Measurements from ENCODE around the gene TNNI2. TPM values are rescaled to one million over a fixed set of nuclear protein-coding genes. Genes with fewer than 3 reads are reported as not detected.
A peak's percentile ranks its signal among the peaks of the same experiment; 100 is the strongest.

TNNI2 gene
- total RNA-seq, 2 donors from 2014 or later = 1.2 TPM

DNA sequence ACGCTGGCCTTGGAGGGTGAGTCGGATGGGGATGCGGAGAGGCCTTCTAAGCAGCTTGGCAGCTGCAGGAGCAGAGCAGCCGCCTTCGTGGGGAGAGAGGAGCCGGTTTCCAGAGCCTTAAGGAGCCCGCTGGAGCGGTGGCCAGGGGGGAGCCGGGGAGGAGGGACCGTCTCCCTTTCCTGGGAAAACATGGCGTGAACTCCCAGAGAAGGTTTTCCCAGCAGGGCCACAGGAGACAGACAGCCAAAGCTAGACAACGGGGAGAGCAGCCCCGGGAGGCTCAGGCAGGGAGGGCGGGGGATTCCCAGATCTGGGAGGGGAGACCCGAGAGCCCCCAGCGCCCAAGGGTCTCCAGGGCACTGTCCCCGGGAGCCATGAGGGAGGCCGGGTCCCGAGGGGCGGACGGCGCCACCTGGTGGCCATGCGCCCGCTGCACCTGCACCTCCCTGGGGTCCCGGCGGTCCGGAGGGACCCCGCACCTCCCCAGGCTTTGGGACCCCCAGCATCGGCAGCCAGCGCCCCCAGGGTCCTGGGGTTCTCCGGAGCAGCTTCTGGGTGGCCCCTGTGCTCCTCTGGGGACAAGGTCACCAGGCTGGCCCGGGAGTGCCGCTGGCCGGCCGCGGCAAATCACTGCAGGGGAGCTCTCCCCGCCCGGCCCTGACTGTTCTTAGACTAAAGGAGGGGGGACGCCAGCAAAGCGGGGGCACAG is 6.4 kb upstream of the TNNI2 start:
- no peak overlapping the region for H3K27ac Mint-ChIP-seq
- H3K36me3 Mint-ChIP-seq (ENCODE audit: insufficient read depth in 2 of 2) = no peaks in the 10 kb centered on the region
- H3K9me3 Mint-ChIP-seq = no peaks in the 10 kb centered on the region
- H3K4me1 Mint-ChIP-seq (ENCODE audit: low read depth) = no peaks in the 10 kb centered on the region
- H3K4me3 Mint-ChIP-seq = no peak overlapping the region
- no peaks in the 10 kb centered on the region for H3K27me3 Mint-ChIP-seq (ENCODE audit: low read depth)
- DNase-seq = peak; percentile 71 to 79
- peak; percentile 77 to 79 for ATAC-seq (replicated peaks in 1 of 2)

DNA sequence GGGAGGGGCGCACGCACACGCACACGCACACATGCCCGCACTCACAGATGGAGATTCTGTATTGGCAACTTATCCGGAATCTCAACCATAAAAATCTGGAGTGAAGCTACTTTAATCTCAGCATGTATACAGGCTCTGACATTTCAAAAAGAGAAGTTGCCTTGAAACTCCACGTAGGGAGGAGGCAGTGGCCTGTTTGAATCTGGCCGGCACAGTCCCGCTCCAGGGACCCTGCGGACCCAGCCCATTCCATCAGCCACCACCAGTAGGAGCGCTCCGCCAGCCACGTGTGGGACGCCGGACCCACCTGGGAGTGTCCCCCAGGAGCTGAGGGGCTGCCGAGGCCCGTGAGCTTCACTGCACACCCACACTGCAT is 5.9 kb upstream of the TNNI2 start:
- no peak for DNase-seq
- H3K9me3 Mint-ChIP-seq = no peaks in the 10 kb centered on the region
- H3K27me3 Mint-ChIP-seq (ENCODE audit: low read depth) = no peaks in the 10 kb centered on the region
- H3K4me1 Mint-ChIP-seq (ENCODE audit: low read depth) = no peaks in the 10 kb centered on the region
- no peaks in the 10 kb centered on the region for H3K36me3 Mint-ChIP-seq (ENCODE audit: insufficient read depth in 2 of 2)
- H3K27ac Mint-ChIP-seq = no peak overlapping the region
- ATAC-seq (replicated peaks in 1 of 2) = no peak
- no peak overlapping the region for H3K4me3 Mint-ChIP-seq

DNA sequence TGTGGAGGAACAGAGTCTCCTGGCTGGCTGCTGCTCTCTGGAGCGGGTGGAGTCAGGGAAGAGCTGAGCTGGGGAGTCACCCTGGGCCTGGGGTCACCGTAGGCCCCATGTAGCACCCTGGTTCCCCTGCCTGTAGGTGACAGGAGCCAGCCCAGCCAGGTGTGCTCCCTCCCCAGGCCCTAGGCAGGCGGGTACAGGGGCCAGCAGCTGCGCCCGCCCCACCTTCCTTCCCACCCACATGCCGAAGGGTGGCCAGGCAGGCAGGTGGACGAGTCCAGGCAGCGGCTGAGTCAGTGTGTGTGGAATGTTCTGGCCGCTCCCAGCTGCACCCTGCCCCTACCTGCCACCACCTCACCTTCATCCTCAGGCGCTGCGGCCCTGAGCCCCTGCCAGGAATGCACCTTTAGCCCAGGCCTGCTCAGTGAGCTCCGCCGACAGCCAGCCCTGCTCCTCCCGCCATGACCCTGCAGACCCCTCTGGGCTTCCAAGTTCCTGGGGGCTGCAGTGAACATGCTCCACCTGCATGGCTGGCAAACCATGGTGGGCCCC is 4.6 kb upstream of the TNNI2 start:
- H3K36me3 Mint-ChIP-seq (ENCODE audit: insufficient read depth in 2 of 2) = no peaks in the 10 kb centered on the region
- H3K4me1 Mint-ChIP-seq (ENCODE audit: low read depth) = no peaks in the 10 kb centered on the region
- no peak for DNase-seq
- H3K9me3 Mint-ChIP-seq = no peaks in the 10 kb centered on the region
- H3K27ac Mint-ChIP-seq = no peak overlapping the region
- H3K27me3 Mint-ChIP-seq (ENCODE audit: low read depth) = no peaks in the 10 kb centered on the region
- no peak for ATAC-seq (replicated peaks in 1 of 2)
- H3K4me3 Mint-ChIP-seq = no peak overlapping the region

DNA sequence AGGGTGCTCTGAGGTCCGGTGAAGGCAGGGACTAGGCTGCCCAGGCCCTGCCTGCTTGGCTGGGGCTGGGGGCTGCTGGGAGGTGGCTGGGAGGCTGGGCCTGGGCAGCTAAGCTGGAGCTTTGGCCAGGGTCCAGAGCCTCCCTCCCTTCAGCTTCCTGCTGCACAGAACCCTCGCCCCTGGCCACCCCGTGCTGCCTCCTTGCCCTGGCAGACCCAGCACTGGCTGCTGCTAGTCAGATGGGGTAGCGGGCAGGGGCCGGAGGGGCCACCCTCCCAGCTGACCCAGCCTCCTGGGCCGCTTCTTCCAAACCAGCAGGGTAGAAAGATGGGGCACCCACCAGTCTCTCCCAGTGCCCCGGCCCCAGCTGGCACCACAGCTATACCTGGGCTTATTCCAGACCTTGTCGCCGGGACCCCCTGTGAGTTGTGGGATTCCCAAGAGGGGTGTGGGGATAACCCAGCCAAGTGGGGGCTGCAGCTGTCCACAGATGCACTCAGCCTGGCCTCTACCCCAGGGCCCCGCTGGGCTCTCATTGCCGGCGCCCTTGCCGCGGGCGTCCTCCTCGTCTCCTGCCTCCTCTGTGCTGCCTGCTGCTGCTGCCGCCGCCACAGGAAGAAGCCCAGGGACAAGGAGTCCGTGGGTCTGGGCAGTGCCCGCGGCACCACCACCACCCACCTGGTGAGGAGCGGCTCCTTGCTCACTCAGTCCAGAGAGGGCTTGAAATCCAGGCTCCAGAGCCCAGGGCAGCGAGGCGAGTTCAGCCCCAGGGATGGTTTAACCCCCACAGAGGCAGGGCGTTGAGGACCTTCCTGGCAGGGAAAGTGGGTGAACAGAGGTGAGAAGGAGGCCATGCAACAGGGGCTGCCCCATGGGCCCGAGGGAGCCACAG is 3.8 kb upstream of the TNNI2 start, which contains the start of gene SYT8:
Gene SYT8, plus strand, starts transcription at position 212 of the 892 bp plus-strand sequence. Its CDS starts 116 bp downstream, at position 328.
- H3K36me3 Mint-ChIP-seq (ENCODE audit: insufficient read depth in 2 of 2) = no peaks in the 10 kb centered on the region

DNA sequence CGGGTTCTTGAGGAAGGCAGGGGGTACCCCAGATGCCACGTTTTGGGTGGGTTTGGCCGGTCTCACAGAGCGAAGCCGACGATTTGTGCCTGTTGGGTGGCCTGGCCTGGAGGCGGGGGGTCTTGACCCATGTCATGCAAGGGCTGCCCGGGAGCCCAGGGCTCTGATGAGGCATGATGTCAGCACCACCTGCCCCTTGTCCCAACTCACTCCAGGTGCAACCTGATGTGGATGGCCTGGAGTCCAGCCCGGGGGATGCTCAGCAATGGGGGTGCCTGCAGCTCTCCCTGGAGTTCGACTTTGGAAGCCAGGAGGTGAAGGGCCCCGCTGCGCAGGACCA is 3.1 kb upstream of the TNNI2 start:
- H3K27ac Mint-ChIP-seq = no peak overlapping the region
- H3K4me3 Mint-ChIP-seq = no peak overlapping the region
- no peak for DNase-seq
- H3K36me3 Mint-ChIP-seq (ENCODE audit: insufficient read depth in 2 of 2) = no peaks in the 10 kb centered on the region
- H3K27me3 Mint-ChIP-seq (ENCODE audit: low read depth) = no peaks in the 10 kb centered on the region
- no peak for ATAC-seq (replicated peaks in 1 of 2)
- peaks cover 5% of the 10 kb centered on the region for H3K4me1 Mint-ChIP-seq (ENCODE audit: low read depth)
- no peaks in the 10 kb centered on the region for H3K9me3 Mint-ChIP-seq

More for the DNA sequence above, 3.8 kb upstream of the TNNI2 start, which contains the start of gene SYT8:
- H3K4me1 Mint-ChIP-seq (ENCODE audit: low read depth) = peaks cover 5% of the 10 kb centered on the region
- H3K9me3 Mint-ChIP-seq = no peaks in the 10 kb centered on the region
- DNase-seq (no peak), ATAC-seq (replicated peaks in 1 of 2) (no peak)
- no peak within 1 kb of the TSS for H3K4me3 Mint-ChIP-seq
- no peaks in the 10 kb centered on the region for H3K27me3 Mint-ChIP-seq (ENCODE audit: low read depth)
- no peak within 1 kb of the TSS for H3K27ac Mint-ChIP-seq

DNA sequence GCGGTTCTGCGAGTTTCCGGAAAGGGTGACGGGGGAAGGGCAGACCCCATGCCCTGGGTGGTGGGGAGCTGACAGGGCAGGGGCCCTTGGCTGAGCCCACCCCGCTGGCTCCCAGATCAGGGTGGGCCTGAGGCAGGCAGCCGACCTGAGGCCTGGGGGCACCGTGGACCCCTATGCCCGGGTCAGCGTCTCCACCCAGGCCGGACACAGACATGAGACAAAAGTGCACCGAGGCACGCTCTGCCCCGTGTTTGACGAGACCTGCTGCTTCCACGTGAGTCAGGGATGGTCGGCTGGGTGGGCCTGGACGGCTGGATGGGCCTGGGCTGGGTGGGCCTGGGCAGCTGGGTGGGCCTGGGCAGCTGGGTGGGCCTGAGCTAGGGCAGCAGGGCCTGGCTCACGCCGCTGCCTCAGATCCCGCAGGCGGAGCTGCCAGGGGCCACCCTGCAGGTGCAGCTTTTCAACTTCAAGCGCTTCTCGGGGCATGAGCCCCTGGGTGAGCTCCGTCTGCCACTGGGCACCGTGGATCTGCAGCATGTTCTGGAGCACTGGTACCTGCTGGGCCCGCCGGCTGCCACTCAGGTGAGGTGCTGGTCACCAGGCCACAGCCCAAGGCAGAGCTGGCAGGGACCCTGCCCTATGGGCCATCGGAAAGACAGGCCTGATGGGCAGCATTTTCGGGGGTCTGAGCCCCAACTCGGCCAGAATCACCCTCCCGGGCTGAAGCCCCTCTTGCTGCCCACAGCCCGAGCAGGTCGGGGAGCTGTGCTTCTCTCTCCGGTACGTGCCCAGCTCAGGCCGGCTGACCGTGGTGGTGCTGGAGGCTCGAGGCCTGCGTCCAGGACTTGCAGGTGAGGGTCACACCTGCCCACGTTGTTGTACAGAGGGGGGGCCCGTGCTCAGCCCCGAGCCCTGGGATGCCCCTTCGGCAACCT is 2.5 kb upstream of the TNNI2 start:
- Mint-ChIP-seq H3K4me1 (ENCODE audit: low read depth) (peaks cover 5% of the 10 kb centered on the region), H3K27ac (no peak overlapping the region), H3K36me3 (ENCODE audit: insufficient read depth in 2 of 2) (no peaks in the 10 kb centered on the region), H3K9me3 (no peaks in the 10 kb centered on the region), H3K4me3 (no peak overlapping the region), H3K27me3 (ENCODE audit: low read depth) (no peaks in the 10 kb centered on the region)
- DNase-seq = no peak
- ATAC-seq (replicated peaks in 1 of 2) = no peak

DNA sequence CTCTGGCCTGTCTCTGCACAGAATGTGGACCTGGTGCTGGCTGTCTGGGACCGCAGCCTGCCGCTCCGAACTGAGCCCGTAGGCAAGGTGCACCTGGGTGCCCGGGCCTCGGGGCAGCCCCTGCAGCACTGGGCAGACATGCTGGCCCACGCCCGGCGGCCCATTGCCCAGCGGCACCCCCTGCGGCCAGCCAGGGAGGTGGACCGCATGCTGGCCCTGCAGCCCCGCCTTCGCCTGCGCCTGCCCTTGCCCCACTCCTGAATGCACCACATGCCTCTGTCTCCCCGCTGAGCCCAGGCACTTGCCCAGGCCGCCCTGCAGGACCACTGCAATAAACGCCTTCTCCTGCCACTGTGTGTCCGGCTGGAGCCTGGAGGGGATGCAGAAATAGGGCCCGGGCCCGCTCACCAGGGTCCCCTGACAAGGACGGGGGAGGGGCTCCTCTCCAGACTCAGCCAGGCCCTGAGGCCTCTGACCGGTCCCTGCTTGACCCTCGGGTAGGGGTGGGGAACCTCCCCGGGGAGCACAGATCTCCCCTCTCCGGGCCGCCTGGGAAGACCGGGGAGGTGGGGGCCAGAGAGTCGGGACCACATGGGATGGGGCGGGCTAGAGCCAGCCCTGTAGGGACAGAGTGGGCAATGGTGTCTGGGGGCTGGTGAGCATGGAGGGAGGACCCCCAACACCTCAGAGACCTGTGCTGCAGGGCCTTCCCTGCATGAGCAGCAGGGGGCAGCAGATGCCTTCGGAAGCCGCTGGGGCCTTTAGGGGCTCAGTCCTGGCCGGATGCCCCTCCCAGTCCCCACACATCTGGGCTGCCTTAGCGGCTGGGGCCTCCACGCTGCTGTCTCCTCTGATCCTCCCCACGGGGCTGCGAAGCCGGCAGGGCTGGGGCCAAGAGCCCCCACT is 1.4 kb upstream of the TNNI2 start:
- H3K27me3 Mint-ChIP-seq (ENCODE audit: low read depth) = no peaks in the 10 kb centered on the region
- no peaks in the 10 kb centered on the region for H3K9me3 Mint-ChIP-seq
- H3K4me1 Mint-ChIP-seq (ENCODE audit: low read depth) = peaks cover 5% of the 10 kb centered on the region
- H3K36me3 Mint-ChIP-seq (ENCODE audit: insufficient read depth in 2 of 2) = no peaks in the 10 kb centered on the region
- H3K4me3 Mint-ChIP-seq = no peak overlapping the region
- ATAC-seq (replicated peaks in 1 of 2) = peak; percentile 86 to 92
- peak; percentile 84 to 86 for DNase-seq
- H3K27ac Mint-ChIP-seq = no peak overlapping the region

DNA sequence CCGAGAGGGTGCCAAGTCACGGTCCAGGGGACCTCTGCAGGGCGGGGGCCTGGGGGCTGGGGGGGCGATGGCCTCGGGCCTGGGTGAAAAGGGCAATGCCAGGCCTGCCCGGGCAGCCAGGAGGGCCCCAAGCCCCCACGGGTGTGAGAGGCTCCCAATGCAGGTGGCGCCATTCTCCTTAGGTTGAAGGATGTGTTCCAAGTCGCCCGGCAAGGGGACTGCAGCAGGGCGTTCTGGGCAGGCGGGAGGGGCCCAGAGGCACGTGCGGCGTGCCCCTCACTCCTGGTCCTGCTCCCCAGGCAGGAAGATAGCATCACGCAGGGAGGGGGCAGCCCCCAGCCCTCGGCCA is 730 bp upstream of the TNNI2 start:
- DNase-seq = no peak
- Mint-ChIP-seq H3K4me1 (ENCODE audit: low read depth) (peaks cover 5% of the 10 kb centered on the region), H3K9me3 (no peaks in the 10 kb centered on the region), H3K27ac (no peak overlapping the region), H3K36me3 (ENCODE audit: insufficient read depth in 2 of 2) (no peaks in the 10 kb centered on the region), H3K4me3 (no peak overlapping the region), H3K27me3 (ENCODE audit: low read depth) (no peaks in the 10 kb centered on the region)
- ATAC-seq (replicated peaks in 1 of 2) = peak in 1 of 2 donors; percentile 48

DNA sequence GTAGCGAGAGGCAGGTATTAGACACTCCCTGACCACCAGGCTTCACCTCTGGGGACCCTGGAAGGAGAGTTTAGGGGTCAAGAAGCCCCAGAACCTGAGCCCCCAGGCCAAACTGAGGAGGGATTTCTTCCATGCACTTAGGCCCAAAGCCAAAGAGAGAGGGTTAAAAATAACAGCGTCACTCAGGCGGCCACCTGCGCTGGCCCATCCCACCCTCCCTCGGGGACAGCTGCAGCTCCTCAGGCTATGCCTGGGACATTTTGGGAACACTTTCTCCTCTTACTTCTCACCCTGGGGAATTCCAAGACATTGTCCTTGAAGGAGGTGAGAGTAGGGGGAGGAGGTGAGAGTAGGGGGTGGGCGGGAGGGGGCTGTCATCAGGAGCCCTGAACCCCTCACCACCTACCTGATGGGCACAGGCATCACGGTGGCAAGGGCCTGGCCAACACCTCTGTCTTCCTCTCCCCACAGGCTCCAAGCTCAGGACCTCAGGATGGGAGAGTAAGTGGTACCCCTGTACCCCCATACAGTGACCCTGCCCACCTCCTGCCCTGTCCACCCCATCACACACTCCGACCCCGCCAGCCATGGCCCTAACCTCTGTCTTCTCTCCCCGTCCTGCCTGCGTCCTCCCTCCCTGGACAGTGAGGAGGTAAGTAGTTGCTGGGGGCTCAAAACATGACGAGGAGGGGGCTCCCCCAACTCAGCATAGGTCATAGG is 583 bp downstream of the TNNI2 start:
- Mint-ChIP-seq H3K9me3 (no peaks in the 10 kb centered on the region), H3K36me3 (ENCODE audit: insufficient read depth in 2 of 2) (no peaks in the 10 kb centered on the region), H3K27ac (no peak overlapping the region), H3K4me3 (no peak overlapping the region), H3K27me3 (ENCODE audit: low read depth) (no peaks in the 10 kb centered on the region), H3K4me1 (ENCODE audit: low read depth) (peaks cover 17% of the 10 kb centered on the region)
- ATAC-seq (replicated peaks in 1 of 2) (no peak), DNase-seq (no peak)

DNA sequence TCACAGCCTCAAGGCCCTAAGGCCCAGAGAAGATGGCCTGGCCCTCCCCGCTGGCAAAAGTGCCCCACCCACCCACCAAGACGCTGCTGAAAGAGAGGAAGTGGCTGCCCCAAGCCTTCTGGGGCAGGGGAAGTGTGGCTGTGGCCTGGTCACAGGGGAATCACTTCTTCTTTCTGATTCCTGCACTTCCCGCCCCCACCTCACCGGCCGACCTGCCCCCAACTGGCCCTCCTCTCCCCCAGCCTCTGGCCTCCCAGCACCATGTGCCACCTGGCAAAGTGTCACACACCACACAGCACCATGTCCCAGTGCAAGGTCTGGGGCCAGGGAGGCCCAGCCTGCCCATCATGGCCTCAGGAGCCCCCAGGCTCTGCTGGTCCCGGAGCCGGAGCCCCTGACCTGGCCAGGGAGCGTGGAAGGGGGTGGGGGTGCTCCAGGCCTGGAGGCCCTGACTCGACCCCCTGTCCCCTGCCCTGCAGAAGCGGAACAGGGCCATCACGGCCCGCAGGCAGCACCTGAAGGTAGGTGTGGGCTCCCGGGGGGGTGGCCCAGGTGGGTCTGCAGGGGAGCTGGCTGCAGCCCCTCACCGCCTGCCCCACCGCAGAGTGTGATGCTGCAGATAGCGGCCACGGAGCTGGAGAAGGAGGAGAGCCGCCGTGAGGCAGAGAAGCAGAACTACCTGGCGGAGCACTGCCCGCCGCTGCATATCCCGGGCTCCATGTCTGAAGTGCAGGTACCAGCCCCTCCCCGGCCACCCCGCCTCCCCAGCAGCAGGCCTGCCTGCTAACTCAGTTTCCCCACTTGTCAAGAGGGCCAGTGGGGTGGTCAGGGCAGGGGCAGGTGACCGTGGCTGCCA is 1.4 kb downstream of the TNNI2 start:
- Mint-ChIP-seq H3K27me3 (ENCODE audit: low read depth) (peaks cover 6% of the 10 kb centered on the region), H3K4me3 (no peak overlapping the region), H3K9me3 (no peaks in the 10 kb centered on the region), H3K4me1 (ENCODE audit: low read depth) (peaks cover 25% of the 10 kb centered on the region), H3K36me3 (ENCODE audit: insufficient read depth in 2 of 2) (no peaks in the 10 kb centered on the region), H3K27ac (no peak overlapping the region)
- ATAC-seq (replicated peaks in 1 of 2) = no peak
- no peak for DNase-seq
